K562 (cell line): Measurements from ENCODE around the gene AJM1. TPM values are rescaled to one million over a fixed set of nuclear protein-coding genes. Genes with fewer than 3 reads are reported as not detected.
"Not testable (repeated sequence)": the region's sequence is repeated elsewhere in the genome, so short reads cannot be mapped to it uniquely, and the experiment has no call there.

Source experiments
- ATAC-seq: fragments of 200-7000 bp; cut with Tn5 transposase; 3 replicates; pipeline ENCODE4 v1.9.1; 2020; ENCODE audit warnings: moderate library complexity
- BruUV-seq: library from RNA; stranded (reverse); fragments of 400-500 nt; replicated peaks from 2 replicates; lab custom pipeline; 2021; lab: Mats Ljungman, UMichigan
- CTCF ChIA-PET: fragments of 300-600 bp; formaldehyde crosslinking; extraction: SDS; loops from one replicate; lab custom pipeline; 2021; ENCODE audit warnings: low intra/inter-chr PET ratio; lab: Yijun Ruan, JAX
- POLR2A ChIA-PET: fragments of 300-600, 350-650 bp; sonication (Branson Sonifier 250); formaldehyde crosslinking; extraction: SDS; loops from one replicate; lab custom pipeline; 2021; ENCODE audit warnings: antibody characterized with exemption, inconsistent platforms; lab: Yijun Ruan, JAX
- DNase-seq, 4 experiments: peaks; one replicate each; pipeline versions ENCODE4 v3.0.0 to v3.0.0-alpha.2; 2011 to 2018; ENCODE audit warnings: low spot score in 3 of 4, mixed read lengths in 3 of 4; ENCODE audit errors: extremely low read depth in 1 of 4
- FAIRE-seq: peaks from 2 replicates; lab custom pipeline; 2011; peaks lifted over from hg19 to GRCh38; lab: Jason Lieb, UNC
- H2AFZ ChIP-seq: 2 replicates; pipeline ENCODE4 v1.6.0; 2011; ENCODE audit warnings: low read depth, low read length, control low read depth, inconsistent platforms
- H3K27ac ChIP-seq: fragments of 200-600 bp; 3 replicates; pipeline ENCODE4 v1.8.0; 2011; ENCODE audit warnings: low read depth, mild to moderate bottlenecking, control low read depth, inconsistent platforms, low read length, moderate library complexity, mixed read lengths; ENCODE audit errors: extremely low read depth
- H3K27me3 ChIP-seq, 2 experiments: fragments of 300-600 bp in 1 of 2; 2 replicates in 1 of 2; 3 replicates in 1 of 2; pipeline versions ENCODE4 v1.6.0 to v1.8.0; 2011; ENCODE audit warnings: inconsistent platforms in 2 of 2, low read length in 2 of 2, mild to moderate bottlenecking in 1 of 2, mixed read lengths in 1 of 2, moderate library complexity in 1 of 2; ENCODE audit not compliant: control insufficient read depth in 2 of 2, insufficient read depth in 2 of 2
- H3K36me3 ChIP-seq: fragments of 300-600 bp; 3 replicates; pipeline ENCODE4 v1.8.0; 2011; ENCODE audit warnings: mild to moderate bottlenecking, low read length, inconsistent platforms; ENCODE audit not compliant: control insufficient read depth, insufficient read depth
- H3K4me1 ChIP-seq, 2 experiments: fragments of 200-600 bp in 1 of 2; replicated peaks in 1 of 2; 2 replicates in 1 of 2; 3 replicates in 1 of 2; pipeline versions ENCODE4 v1.5.1 to v1.8.0; 2011; ENCODE audit warnings: inconsistent platforms in 2 of 2, low read length in 2 of 2, mild to moderate bottlenecking in 1 of 2, mixed read lengths in 1 of 2, moderate library complexity in 1 of 2; ENCODE audit not compliant: control insufficient read depth in 2 of 2, insufficient read depth in 2 of 2
- H3K4me2 ChIP-seq: 2 replicates; pipeline ENCODE4 v1.6.1; 2011; ENCODE audit warnings: low read length, control low read depth, inconsistent platforms, mixed read lengths; ENCODE audit not compliant: insufficient read depth
- H3K4me3 ChIP-seq: fragments of 200-600 bp; sonication (generic), shearing (Covaris generic); 2 replicates; pipeline ENCODE4 v1.5.1; 2016; ENCODE audit warnings: control low read depth, inconsistent platforms
- H3K79me2 ChIP-seq: fragments of 200-600 bp; 3 replicates; pipeline ENCODE4 v1.8.0; 2011; ENCODE audit warnings: low read length, inconsistent platforms; ENCODE audit not compliant: control insufficient read depth, insufficient read depth
- H3K9ac ChIP-seq, 2 experiments: 2 replicates each; pipeline versions ENCODE4 v1.6.0 to v1.6.1; 2011; ENCODE audit warnings: low read depth in 2 of 2, low read length in 2 of 2, control low read depth in 1 of 2, inconsistent platforms in 1 of 2, mild to moderate bottlenecking in 1 of 2, mixed read lengths in 1 of 2; ENCODE audit not compliant: insufficient read depth in 1 of 2
- H3K9me1 ChIP-seq: one replicate; pipeline ENCODE4 v1.6.0; 2011; ENCODE audit warnings: inconsistent platforms, mild to moderate bottlenecking, low read length, moderate library complexity; ENCODE audit not compliant: control insufficient read depth, insufficient read depth
- H3K9me3 ChIP-seq: replicated peaks from 2 replicates; pipeline ENCODE4 v1.5.1; 2011; ENCODE audit warnings: low read depth, low read length, inconsistent platforms; ENCODE audit not compliant: control insufficient read depth, insufficient read depth
- H4K20me1 ChIP-seq: replicated peaks from 2 replicates; pipeline ENCODE4 v1.6.1; 2011; ENCODE audit warnings: low read length, inconsistent platforms, mixed read lengths; ENCODE audit not compliant: control insufficient read depth, insufficient read depth
- EGR1 ChIP-seq: fragments of 450-650 bp; conservative IDR thresholded peaks from 2 replicates; pipeline ENCODE4 v1.6.1; 2017; ENCODE audit warnings: mild to moderate bottlenecking
- FOXJ2 ChIP-seq: fragments of 200-800 bp; sonication (Bioruptor generic); IDR thresholded peaks from 2 replicates; pipeline ENCODE4 v1.6.1; 2016; ENCODE audit warnings: missing genetic modification characterization, missing compliant biosample characterization
- HNRNPL ChIP-seq: fragments of 200-400 bp; formaldehyde crosslinking; IDR thresholded peaks from 2 replicates; pipeline ENCODE4 v1.6.1; 2017; ENCODE audit warnings: low read depth, mild to moderate bottlenecking, low read length
- MAZ ChIP-seq, 2 experiments: fragments of 450-650 bp in 1 of 2; sonication (generic) in 1 of 2; formaldehyde crosslinking; IDR thresholded peaks in 1 of 2; conservative IDR thresholded peaks in 1 of 2; 2 replicates each; pipeline versions ENCODE4 v1.4.0 to v1.5.0; 2020; ENCODE audit warnings: mild to moderate bottlenecking in 1 of 2, missing genetic modification reagents in 1 of 2
- POLR2G ChIP-seq: fragments of 200-400 bp; formaldehyde crosslinking; IDR thresholded peaks from 2 replicates; pipeline ENCODE4 v1.6.1; 2017; ENCODE audit warnings: low read depth, mild to moderate bottlenecking, antibody characterized with exemption, low read length, moderate library complexity
- RAD21 ChIP-seq, 2 experiments: fragments of 250-450 bp in 1 of 2; fragments of 450-650 bp in 1 of 2; sonication (Bioruptor Pico) in 1 of 2; formaldehyde crosslinking in 1 of 2; IDR thresholded peaks in 1 of 2; conservative IDR thresholded peaks in 1 of 2; 2 replicates each; pipeline versions ENCODE4 v1.4.0 to v1.8.0; 2020 to 2022; ENCODE audit warnings: mild to moderate bottlenecking in 2 of 2, moderate library complexity in 1 of 2
- RBM22 ChIP-seq: fragments of 200-400 bp; formaldehyde crosslinking; IDR thresholded peaks from 2 replicates; pipeline ENCODE4 v1.6.1; 2018; ENCODE audit warnings: low read length, low read depth; ENCODE audit not compliant: poor library complexity, severe bottlenecking
- SAFB ChIP-seq: fragments of 200-400 bp; formaldehyde crosslinking; IDR thresholded peaks from 2 replicates; pipeline ENCODE4 v1.6.1; 2017; ENCODE audit warnings: low read depth, low read length, borderline replicate concordance
- ZBTB7A ChIP-seq: IDR thresholded peaks from 2 replicates; pipeline ENCODE4 v1.6.1; 2011; ENCODE audit warnings: low read depth, mild to moderate bottlenecking, low read length, moderate library complexity, borderline replicate concordance; ENCODE audit not compliant: control insufficient read depth
- WGBS: fragments of 100-300 bp; shearing (Covaris generic); methylation state at CpG from one replicate; pipeline ENCODE4 v1.1.6; 2016; ENCODE audit warnings: low coverage, mixed read lengths; ENCODE audit not compliant: insufficient coverage; ENCODE audit errors: missing lambda C conversion rate; 5-methylcytosine and 5-hydroxymethylcytosine counted together
- in situ Hi-C: fragments of 300-500 bp; cut with MboI; formaldehyde crosslinking; loops from 4 replicates; pipeline ENCODE4 v1.15.0; 2018; ENCODE audit warnings: inconsistent platforms, mixed read lengths
- intact Hi-C: fragments of 100-400 bp; cut with micrococcal nuclease; formaldehyde crosslinking; loops from 2 replicates; pipeline ENCODE4 v1.14.2; 2022
- polyA plus RNA-seq, 8 experiments: library from polyadenylated mRNA; depleted of rRNA in 4 of 8; stranded (reverse) in 5 of 8; unstranded in 3 of 8; fragments of >200 nt; fragmentation: Nextera tagmentation in 2 of 8; fragmentation: Illumina TruSeq in 1 of 8; extraction: Ambion mirVana in 2 of 8; extraction: Trizol in 1 of 8; gene quantifications; 2 replicates each; pipeline versions ENCODE4 v1.2.1 to v1.2.3, GENCODE V29; 2011 to 2014; ENCODE audit warnings: inconsistent platforms in 1 of 8, missing spikeins in 1 of 8
- total RNA-seq, 7 experiments: library from RNA; depleted of rRNA in 6 of 7; stranded (reverse); fragments of >200 nt in 6 of 7; fragmentation: Illumina TruSeq in 2 of 7; extraction: Trizol in 2 of 7; gene quantifications; 2 replicates each; pipeline versions ENCODE4 v1.2.1 to v1.2.3, GENCODE V29; 2011 to 2021; ENCODE audit warnings: low replicate concordance in 1 of 7

The AJM1 gene
- total and polyA plus RNA-seq, 9 of the 15 experiments (the other 6 are each of a cell fraction or from before 2014, with no cell fraction given) = 0.01 to 3.7 (median 0.65) TPM; not detected in 1

DNA sequence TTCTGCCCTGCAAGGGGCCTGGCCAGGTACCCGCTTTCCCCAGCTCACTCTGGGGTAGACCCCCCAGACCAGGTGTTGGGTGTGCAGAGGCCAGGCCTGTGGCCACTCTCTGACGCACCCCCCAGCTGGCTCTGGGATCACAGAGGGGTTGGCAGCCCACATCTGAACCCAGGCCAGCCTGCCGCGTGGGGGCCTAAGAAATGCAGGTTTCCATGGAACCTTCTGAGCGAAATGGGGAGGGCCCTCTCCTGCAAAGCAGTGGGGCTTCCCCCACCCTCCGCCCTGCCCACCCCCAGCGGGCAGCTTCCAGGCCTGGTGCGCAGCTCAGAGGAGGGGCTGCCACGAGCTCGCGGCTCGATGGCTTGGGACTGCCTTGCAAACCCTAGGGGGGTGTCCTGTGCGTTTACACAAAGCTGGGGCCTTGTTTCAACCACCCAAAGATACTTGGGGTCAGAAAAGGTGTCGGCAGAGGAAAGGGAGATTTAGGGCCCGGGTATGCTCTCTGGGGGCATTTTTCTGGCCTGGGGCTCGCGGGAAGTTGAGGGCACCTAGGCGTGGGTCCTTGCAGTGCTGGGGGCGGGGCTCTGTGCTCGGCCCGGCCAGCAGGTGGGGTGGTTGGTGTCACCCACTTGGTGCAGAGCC, 1.0 kb downstream of the AJM1 start:
- H3K4me3 ChIP-seq, H3K4me2 ChIP-seq, H3K79me2 ChIP-seq, H3K27ac ChIP-seq, in situ Hi-C loops, H2AFZ ChIP-seq, H3K9me1 ChIP-seq, H3K27me3 ChIP-seq, BruUV-seq, H3K9me3 ChIP-seq, CTCF ChIA-PET, ATAC-seq, DNase-seq, FAIRE-seq: not testable (repeated sequence)
- 32% methylated on average over 9 of the region's 21 CpGs for WGBS
- Histone ChIP-seq H3K9ac (peak overlapping the region in 1 of 2 experiments; percentile 84; a peak in 2 of 4 replicates), H3K36me3 (peaks cover 27% of the 10 kb centered on the region; the same call in 2 of the 3 replicates), H4K20me1 (peaks cover 17% of the 10 kb centered on the region), H3K4me1 (peaks cover 12 to 94% of the 10 kb centered on the region in 2 experiments)
- intact Hi-C loops = loop anchor here (2.0 kb wide), 1 partner anchor 192 kb away; no protein-coding TSS in a partner anchor
- TF ChIP-seq POLR2G = peak; percentile 73
- POLR2A ChIA-PET = interaction anchor here (1.3 kb wide), 1 partner anchor 17 kb away, joined by 4 read pairs; no protein-coding TSS in a partner anchor

- not testable (repeated sequence) for ATAC-seq, H3K9ac ChIP-seq
- 63% methylated on average over 23 of the region's 99 CpGs for WGBS
- peak in 1 of 2 experiments; percentile 16; a peak in 1 of 4 replicates for TF ChIP-seq RAD21 (CRISPR knock-in tag; conservative IDR thresholded peaks at IDR 0.05 in 1 of 2, IDR thresholded peaks at IDR 0.05 in 1 of 2)
- TF ChIP-seq EGR1 = 0 out of 2 replicates have a peak, but pooled peaks have one; percentile 15
- 0 out of 2 replicates have a peak, but pooled peaks have one; percentile 17 for TF ChIP-seq SAFB
- TF ChIP-seq ZBTB7A = peak; percentile 81
- 0 out of 2 replicates have a peak, but pooled peaks have one; percentile 70 for TF ChIP-seq HNRNPL
- peak; percentile 34; the same call in 1 of the 2 replicates for TF ChIP-seq FOXJ2 (tag)
- TF ChIP-seq MAZ (CRISPR knock-in tag; conservative IDR thresholded peaks at IDR 0.05 in 1 of 2, IDR thresholded peaks at IDR 0.05 in 1 of 2) = peak in 1 of 2 experiments; percentile 26; a peak in 1 of 4 replicates
- TF ChIP-seq RBM22 = peak; percentile 67
Observed at GRCh38 chr9:136843801-136844740, 1.8 kb downstream of the AJM1 start.

More at GRCh38 chr9:136843801-136844740, 1.8 kb downstream of the AJM1 start:
- H3K9me1 ChIP-seq, FAIRE-seq, H3K4me3 ChIP-seq, H3K4me2 ChIP-seq, H2AFZ ChIP-seq, in situ Hi-C loops, H3K27ac ChIP-seq, CTCF ChIA-PET, BruUV-seq, H3K27me3 ChIP-seq, H3K9me3 ChIP-seq, POLR2A ChIA-PET: not testable (repeated sequence)
- H3K36me3 ChIP-seq = peaks cover 19% of the 10 kb centered on the region; the same call in 2 of the 3 replicates
- intact Hi-C loops = loop anchor here (2.0 kb wide), 1 partner anchor 191 kb away; no protein-coding TSS in a partner anchor
- peak in 1 of 4 experiments; percentile 46 for DNase-seq
- peaks cover 12 to 89% of the 10 kb centered on the region in 2 experiments for H3K4me1 ChIP-seq
- peaks cover 17% of the 10 kb centered on the region for H4K20me1 ChIP-seq
- H3K79me2 ChIP-seq = peaks cover 12% of the 10 kb centered on the region
